CD4-positive, alpha-beta T cell treated with Interleukin-4 for 1 hour (primary cell): Measurements from ENCODE around the gene TAF8.
"Not testable (repeated sequence)": the region's sequence is repeated elsewhere in the genome, so short reads cannot be mapped to it uniquely, and the experiment has no call there.

Source experiments
- DNase-seq, 2 donors: peaks; one replicate each; pipeline ENCODE4 v3.0.0-alpha.2; 2020 to 2022

The TAF8 gene, protein sequence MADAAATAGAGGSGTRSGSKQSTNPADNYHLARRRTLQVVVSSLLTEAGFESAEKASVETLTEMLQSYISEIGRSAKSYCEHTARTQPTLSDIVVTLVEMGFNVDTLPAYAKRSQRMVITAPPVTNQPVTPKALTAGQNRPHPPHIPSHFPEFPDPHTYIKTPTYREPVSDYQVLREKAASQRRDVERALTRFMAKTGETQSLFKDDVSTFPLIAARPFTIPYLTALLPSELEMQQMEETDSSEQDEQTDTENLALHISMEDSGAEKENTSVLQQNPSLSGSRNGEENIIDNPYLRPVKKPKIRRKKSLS

DNA sequence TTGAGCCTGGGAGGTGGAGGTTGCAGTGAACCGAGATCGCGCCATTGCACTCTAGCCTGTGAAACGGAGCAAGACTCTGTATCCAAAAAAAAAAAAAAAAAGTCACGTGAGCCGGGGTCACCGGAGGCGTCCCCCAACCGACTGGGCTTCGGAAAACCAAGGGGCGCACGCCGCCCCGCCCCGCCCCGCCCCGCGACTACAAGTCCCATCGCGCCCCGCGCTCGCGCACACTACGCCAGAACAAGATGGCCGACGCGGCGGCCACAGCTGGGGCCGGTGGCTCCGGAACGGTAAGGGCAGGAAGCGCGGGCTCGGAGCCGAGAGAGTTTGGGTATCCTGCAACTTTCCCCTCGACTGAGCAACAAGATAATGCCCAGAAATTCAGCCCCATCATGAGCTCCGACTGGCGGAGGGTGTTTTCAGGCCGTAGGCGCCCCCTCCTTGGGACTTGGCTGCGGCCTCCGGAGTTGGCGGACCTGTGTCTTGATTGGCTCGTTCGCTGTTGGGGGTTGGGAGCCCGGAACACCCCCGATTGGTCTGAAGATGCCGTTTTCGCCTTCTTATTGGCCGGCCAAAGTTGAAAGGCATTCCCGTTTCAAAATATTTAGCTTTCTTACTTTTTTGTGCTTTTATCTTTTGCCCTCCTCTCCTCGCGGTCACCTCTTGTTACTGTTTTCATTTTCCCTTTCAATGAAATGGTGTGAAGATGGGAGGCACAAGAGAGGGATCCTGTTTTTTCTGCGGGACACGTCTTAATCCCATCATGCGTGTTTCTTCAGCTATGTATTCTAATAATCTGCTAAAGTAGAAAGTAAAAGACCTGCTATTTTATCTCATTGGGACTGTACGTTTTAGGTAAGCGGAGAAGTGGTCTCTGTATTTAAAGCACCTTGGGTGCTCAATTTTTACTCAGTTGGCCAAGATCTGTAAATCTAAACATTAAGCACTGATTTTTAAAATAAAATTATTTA, at the start of gene TAF8:
TSS of gene TAF8 (plus strand) at position 228 of the 971 bp plus-strand sequence. CDS start at position 246, 18 bp downstream.
- peak; percentile 89 to 92 for DNase-seq

DNA sequence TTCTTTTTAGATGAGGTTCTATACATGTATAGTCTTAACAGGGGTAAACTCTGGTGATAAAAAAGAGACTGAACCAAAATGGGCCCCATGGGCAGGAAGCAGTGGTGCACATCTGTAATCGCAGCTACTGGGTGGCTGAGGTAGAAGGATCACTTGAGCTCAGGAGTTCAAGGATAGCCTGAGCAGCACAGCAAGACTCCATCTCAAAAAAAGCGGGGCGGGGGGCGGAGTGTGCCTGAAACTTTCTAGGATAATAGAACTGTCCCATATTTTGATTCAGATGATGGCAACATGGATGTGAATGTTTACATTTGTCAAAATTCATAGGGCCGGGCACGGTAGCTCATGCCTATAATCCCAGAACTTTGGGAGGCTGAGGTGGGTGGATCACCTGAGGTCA, 48.8 kb upstream of the TAF8 start:
- no peak for DNase-seq

DNA sequence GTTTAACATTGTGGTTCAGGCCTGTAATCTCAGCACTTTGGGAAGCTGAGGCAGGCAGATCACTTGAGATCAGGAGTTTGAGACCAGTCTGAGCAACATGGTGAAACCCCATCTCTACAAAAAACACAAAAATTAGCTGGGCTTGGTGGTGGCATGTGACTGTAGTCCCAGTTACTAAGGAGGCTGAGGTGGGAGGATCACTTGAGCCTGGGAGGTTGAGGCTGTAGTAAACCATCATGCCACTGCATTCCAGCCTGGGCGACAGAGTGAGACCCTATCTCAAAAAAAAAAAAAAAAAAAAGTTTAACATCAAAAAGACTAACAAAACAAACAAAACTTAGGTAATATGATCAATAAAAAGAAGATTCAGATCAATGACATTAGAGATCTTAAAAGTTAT, 46.7 kb upstream of the TAF8 start:
- DNase-seq: not testable (repeated sequence)

GRCh38 chr6:42007286-42008137, 42.8 kb upstream of the TAF8 start:
- peak; percentile 15 to 45 for DNase-seq

- DNase-seq: not testable (repeated sequence)
Measured at GRCh38 chr6:42008138-42008528, 42.2 kb upstream of the TAF8 start.

- no peak for DNase-seq
Measured at GRCh38 chr6:42009844-42010184, 40.5 kb upstream of the TAF8 start.

GRCh38 chr6:42010185-42010891, 40.0 kb upstream of the TAF8 start:
- DNase-seq: no peak

- no peak for DNase-seq
Measured at GRCh38 chr6:42010909-42011308, 39.4 kb upstream of the TAF8 start.

GRCh38 chr6:42012501-42013133, 37.7 kb upstream of the TAF8 start:
- DNase-seq: no peak

GRCh38 chr6:42013134-42013516, 37.2 kb upstream of the TAF8 start:
- no peak for DNase-seq

DNA sequence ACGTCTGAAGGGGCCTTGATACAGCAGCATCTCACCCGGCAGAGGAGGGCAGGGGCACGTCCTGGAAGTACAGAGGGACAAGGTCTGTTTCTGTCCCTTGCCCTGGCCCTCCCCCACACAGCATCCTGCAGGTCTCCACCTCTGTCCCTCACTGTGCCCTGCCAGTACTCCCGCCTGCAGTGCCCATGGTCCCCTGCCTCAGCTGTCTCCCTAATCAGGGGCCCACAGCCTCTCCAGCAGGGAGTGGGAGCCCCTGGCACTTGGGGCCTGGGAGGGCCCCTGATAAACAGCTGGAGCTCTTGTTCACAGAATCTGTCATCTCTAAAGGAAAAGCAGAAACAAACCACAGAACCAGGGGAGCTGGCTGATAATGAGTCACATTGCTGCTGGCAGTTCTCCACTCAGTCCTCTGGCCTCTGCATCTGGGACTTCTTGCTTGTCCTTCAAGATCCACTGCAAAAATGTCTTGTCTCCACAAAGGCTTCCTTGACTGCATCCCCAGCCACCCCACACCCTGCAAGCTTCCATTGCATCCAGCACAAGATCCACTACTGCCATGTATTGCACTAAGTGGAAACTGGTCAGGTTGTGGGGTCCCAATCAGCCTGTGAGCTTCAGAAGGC, 33.2 kb upstream of the TAF8 start:
- no peak for DNase-seq

DNA sequence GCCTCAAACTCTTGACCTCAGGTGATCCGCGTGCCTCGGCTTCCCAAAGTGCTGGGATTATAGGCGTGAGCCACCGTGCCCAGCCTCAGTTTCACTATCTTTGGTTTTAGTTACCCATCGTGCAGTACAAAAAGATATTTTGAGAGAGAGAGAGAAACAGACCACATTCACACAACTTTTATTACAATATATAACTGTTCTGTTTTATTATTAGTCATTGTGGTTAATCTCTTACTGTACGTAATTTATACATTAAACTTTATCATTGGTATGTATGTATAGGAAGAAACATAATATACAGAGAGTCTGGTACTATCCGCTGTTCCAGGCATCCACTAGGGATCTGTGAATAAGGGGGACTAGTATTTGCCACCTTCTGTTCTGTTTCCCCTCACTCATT, 29.4 kb upstream of the TAF8 start:
- DNase-seq: no peak

DNA sequence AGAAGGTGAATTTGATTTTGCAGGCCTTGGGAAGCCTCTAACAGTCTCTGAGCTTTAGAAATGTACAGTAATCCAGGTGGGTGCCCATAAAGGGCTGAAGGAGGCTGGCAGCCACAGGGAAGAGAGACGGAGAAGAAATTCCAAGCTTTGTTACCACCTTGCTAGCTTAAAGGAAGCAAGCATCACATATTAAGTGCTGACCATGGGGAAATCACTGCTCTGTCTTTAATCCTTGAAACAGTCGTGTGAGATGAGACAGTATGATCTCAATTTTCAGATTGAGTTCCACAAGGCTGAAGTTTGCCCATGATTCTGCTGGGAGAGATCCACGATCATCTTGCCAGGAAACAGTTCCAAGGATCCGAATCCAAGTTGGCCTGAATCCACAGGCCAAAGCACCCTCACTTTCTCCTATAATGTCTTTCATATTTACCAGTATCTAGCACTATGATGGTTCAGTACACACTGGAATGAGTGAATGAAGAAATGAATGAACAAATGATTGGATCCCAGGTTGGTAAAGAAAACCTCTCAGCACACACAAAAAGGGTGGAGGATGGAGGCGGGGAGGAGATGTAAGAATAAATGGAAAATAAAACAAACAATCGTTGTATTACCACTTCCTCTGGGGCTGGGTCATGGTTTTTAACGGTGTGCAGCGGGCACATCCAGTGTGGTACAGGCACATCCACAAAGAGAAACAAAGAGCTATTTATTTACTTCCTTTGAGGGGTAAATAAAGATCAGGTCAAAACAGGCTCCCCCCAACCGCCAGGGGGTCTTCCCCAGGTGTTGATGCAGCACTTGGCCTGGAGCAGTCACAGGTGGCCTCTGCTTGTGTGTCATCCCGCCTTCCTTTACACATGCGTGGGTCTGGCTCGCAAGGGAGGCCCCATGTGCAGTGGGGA, 28.2 kb upstream of the TAF8 start:
- peak; percentile 60 to 66 for DNase-seq

- no peak for DNase-seq
Measured at GRCh38 chr6:42022755-42023384, 27.5 kb upstream of the TAF8 start.

DNA sequence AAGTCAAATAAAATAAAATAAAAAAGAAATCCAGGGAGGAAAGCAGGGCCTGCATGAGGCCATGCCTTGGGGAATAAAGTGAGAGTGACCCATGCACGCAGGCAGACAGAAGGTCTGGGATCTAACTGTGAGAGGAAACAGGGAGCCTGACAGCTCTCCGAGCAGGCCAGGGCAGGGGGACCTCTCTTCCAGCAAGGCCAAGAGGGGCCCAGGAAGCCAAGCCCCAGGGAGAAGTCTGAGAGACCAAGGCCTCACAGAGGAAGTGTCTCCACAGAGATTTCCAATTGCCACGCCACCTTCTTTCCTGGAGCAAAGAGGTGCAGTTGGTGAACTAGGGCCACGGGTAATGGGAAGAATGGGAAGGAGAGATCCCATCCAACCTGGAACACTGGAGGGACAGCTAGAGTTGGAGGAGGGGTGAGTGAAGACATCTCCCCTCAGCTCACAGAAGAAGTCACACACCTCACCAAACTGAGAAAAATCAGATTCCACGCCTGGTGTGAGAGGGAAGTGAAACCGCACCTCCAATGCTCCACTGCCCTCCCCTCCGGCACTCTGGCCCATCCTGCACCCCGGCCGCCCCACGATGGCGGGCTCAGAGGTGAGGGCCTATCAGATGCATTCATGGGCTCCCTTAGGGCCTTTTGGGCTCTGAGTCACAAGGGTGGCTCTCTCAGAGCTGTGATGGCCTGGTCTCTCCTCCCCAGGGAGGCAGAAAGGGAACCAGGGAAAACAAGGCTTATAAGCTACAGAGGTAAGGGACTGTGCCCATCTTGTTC, 25.1 kb upstream of the TAF8 start:
- DNase-seq: peak in 1 of 2 donors; percentile 68

- no peak for DNase-seq
Measured at GRCh38 chr6:42025845-42026243, 24.5 kb upstream of the TAF8 start.

DNA sequence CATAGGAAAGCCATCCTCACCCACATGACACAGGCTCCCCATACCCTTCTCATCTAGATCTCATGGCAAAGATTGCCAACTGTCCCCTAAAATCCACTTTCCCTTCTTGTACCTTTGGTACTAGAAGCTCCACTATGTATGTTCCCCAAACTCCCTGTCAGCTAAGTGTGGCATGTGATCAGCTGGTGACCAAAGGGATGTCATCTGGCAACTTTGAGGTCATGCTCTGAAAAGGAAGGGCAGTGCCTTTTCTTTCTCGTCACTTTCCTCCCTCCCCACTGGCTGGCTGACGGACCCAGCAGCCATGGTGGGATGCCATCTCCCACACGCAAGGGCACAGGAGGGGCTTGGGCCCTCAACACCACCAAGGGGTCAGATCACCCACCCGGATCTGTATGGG, 23.8 kb upstream of the TAF8 start:
- no peak for DNase-seq

GRCh38 chr6:42028234-42029061, 21.9 kb upstream of the TAF8 start:
- DNase-seq: peak in 1 of 2 donors; percentile 32
